ENCODE results near the gene PLSCR1. TPM values are rescaled to one million over a fixed set of nuclear protein-coding genes. Genes with fewer than 3 reads are reported as not detected.
A peak's percentile ranks its signal among the peaks of the same experiment; 100 is the strongest.

The PLSCR1 gene
- total RNA-seq, 1 donor from 2014 or later: 86.9 TPM

GRCh38 chr3:146519810-146520209 is 24.6 kb downstream of the PLSCR1 start:
- Mint-ChIP-seq H3K9me3 (ENCODE audit: low read depth) (no peaks in the 10 kb centered on the region), H3K4me1 (ENCODE audit: low read depth) (peaks cover 43% of the 10 kb centered on the region), H3K36me3 (ENCODE audit: insufficient read depth) (peaks cover 14% of the 10 kb centered on the region), H3K4me3 (ENCODE audit: low read depth) (no peak overlapping the region), H3K27ac (no peak overlapping the region), H3K27me3 (no peaks in the 10 kb centered on the region)
- DNase-seq (ENCODE audit: low spot score, unreplicated experiment): no peak
- TF ChIP-seq, protein P1, sequence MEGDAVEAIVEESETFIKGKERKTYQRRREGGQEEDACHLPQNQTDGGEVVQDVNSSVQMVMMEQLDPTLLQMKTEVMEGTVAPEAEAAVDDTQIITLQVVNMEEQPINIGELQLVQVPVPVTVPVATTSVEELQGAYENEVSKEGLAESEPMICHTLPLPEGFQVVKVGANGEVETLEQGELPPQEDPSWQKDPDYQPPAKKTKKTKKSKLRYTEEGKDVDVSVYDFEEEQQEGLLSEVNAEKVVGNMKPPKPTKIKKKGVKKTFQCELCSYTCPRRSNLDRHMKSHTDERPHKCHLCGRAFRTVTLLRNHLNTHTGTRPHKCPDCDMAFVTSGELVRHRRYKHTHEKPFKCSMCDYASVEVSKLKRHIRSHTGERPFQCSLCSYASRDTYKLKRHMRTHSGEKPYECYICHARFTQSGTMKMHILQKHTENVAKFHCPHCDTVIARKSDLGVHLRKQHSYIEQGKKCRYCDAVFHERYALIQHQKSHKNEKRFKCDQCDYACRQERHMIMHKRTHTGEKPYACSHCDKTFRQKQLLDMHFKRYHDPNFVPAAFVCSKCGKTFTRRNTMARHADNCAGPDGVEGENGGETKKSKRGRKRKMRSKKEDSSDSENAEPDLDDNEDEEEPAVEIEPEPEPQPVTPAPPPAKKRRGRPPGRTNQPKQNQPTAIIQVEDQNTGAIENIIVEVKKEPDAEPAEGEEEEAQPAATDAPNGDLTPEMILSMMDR (IDR thresholded peaks at IDR 0.05; ENCODE audit: unreplicated experiment): no peak

GRCh38 chr3:146517684-146518435 is 26.5 kb downstream of the PLSCR1 start:
- Mint-ChIP-seq H3K27ac (peak overlapping the region; percentile 70), H3K9me3 (ENCODE audit: low read depth) (no peaks in the 10 kb centered on the region), H3K36me3 (ENCODE audit: insufficient read depth) (peaks cover 25% of the 10 kb centered on the region), H3K27me3 (no peaks in the 10 kb centered on the region), H3K4me1 (ENCODE audit: low read depth) (peaks cover 50% of the 10 kb centered on the region), H3K4me3 (ENCODE audit: low read depth) (no peak overlapping the region)
- DNase-seq (ENCODE audit: low spot score, unreplicated experiment): no peak
- TF ChIP-seq, protein P1 (IDR thresholded peaks at IDR 0.05; ENCODE audit: unreplicated experiment): no peak

- DNase-seq (ENCODE audit: low spot score, unreplicated experiment): no peak
- Mint-ChIP-seq H3K36me3 (ENCODE audit: insufficient read depth) (peaks cover 25% of the 10 kb centered on the region), H3K27ac (peak overlapping the region; percentile 80), H3K4me3 (ENCODE audit: low read depth) (no peak overlapping the region), H3K9me3 (ENCODE audit: low read depth) (peaks cover 9% of the 10 kb centered on the region), H3K27me3 (no peaks in the 10 kb centered on the region), H3K4me1 (ENCODE audit: low read depth) (peaks cover 62% of the 10 kb centered on the region)
- TF ChIP-seq, protein P1 (IDR thresholded peaks at IDR 0.05; ENCODE audit: unreplicated experiment): no peak
Measured at GRCh38 chr3:146513386-146514051, 30.9 kb downstream of the PLSCR1 start.

GRCh38 chr3:146511402-146512134 is 32.8 kb downstream of the PLSCR1 start:
- Mint-ChIP-seq H3K27me3 (no peaks in the 10 kb centered on the region), H3K4me3 (ENCODE audit: low read depth) (no peak overlapping the region), H3K27ac (peak overlapping the region; percentile 92), H3K9me3 (ENCODE audit: low read depth) (peaks cover 19% of the 10 kb centered on the region), H3K36me3 (ENCODE audit: insufficient read depth) (peaks cover 36% of the 10 kb centered on the region), H3K4me1 (ENCODE audit: low read depth) (peaks cover 64% of the 10 kb centered on the region)
- TF ChIP-seq, protein P1 (IDR thresholded peaks at IDR 0.05; ENCODE audit: unreplicated experiment): no peak
- no peak for DNase-seq (ENCODE audit: low spot score, unreplicated experiment)

Data from progenitor cell of endocrine pancreas (in vitro differentiated cells).